ENCODE measurements around the gene PPM1G.
"Not testable (repeated sequence)": the region's sequence is repeated elsewhere in the genome, so short reads cannot be mapped to it uniquely, and the experiment has no call there.

PPM1G gene

DNA sequence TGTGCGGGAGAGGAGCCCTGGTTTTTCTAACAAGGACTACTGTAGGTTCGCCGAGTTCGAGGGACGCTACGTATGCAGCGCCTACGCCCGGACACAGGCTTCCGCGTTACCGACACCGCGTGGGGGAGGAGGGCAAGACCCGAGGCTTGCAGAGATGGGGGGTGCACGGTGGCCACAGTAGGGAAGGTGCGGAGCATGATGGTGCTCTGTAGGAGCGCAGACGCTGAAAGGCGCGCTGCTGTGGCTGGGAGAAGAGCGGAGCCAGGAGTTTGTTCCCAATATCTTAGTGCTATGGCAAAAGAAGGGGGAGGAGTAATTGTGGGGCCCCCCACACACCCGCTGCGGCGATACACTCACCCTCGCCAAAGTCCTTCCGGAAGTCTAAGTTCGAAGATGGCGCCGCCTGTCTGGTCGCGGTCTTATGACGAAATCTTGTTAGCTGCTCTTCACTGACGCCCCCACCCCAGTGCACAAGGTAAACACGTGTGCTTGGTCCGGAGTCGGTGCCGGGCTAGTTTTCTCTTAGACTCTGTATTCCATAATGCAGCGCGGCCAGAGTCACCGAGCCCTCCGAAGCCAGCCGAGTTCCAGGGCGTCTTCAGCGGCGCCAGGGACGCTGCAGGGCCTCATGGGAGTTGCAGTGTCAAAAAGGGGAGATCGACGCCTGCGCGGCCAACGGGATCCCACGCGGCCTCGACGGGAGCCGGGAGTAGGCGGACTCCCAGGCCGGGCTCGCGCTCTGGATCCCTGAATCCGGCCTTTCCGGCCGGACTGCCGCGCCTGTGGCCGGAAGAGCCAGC is 52.8 kb downstream of the PPM1G start, which contains the start of gene GTF3C2:
Gene GTF3C2 (minus strand): TSS at position 383 of the 800 bp plus-strand sequence. CDS start 13,210 bp downstream, outside the sequence.
- peak; percentile 85 for ATAC-seq (replicated peaks; ENCODE audit: extremely low read depth, poor library complexity, severe bottlenecking)
- peak within 1 kb of the TSS; percentile 96 for H3K4me3 Mint-ChIP-seq
- H3K27me3 Mint-ChIP-seq: no peaks in the 10 kb centered on the region
- peaks cover 52% of the 10 kb centered on the region for H3K4me1 Mint-ChIP-seq
- DNase-seq (ENCODE audit: low spot score in 2 of 2): peak; percentile 84 to 91
- H3K36me3 Mint-ChIP-seq (ENCODE audit: insufficient read depth): peaks cover 16% of the 10 kb centered on the region
- no peaks in the 10 kb centered on the region for H3K9me3 Mint-ChIP-seq
- H3K27ac Mint-ChIP-seq (ENCODE audit: low read depth): peak within 1 kb of the TSS; percentile 99

DNA sequence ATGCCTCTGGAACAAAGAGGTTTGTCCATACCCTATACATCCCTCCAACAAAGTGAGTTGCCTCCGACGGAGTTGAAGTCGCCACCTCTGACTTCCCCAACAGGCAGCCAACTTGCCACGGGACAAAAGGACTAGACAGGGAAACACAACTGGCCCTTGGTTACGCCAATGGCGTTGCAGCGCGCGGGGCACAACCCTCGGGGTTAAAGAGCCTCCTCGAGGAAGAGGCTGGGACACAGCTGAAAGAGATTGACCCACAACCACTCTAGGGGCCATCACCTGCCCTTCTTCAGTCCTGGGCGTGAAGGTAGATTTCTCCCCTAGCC is 53.4 kb downstream of the PPM1G start:
- Mint-ChIP-seq H3K4me1 (peaks cover 54% of the 10 kb centered on the region), H3K27ac (ENCODE audit: low read depth) (peak overlapping the region; percentile 99), H3K27me3 (no peaks in the 10 kb centered on the region), H3K9me3 (no peaks in the 10 kb centered on the region), H3K4me3 (peak overlapping the region; percentile 96), H3K36me3 (ENCODE audit: insufficient read depth) (peaks cover 16% of the 10 kb centered on the region)
- ATAC-seq (replicated peaks; ENCODE audit: extremely low read depth, poor library complexity, severe bottlenecking): peak; percentile 26
- no peak for DNase-seq (ENCODE audit: low spot score in 2 of 2)

DNA sequence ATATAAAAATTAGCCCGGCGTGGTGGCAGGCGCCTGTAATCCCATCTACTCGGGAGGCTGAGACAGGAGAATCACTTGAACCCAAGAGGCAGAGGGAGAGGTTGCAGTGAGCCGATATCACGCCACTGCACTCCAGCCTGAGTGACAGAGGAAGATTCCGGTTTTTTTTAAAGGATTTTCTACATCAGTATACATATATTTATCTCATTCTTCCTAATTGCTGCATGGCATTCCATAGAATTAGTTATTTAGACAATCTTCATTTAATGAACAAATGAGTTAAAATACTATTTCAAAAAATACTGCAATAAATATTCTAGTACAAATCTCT is 54.8 kb downstream of the PPM1G start:
- Mint-ChIP-seq H3K4me1 (peaks cover 60% of the 10 kb centered on the region), H3K4me3 (no peak overlapping the region), H3K9me3 (no peaks in the 10 kb centered on the region), H3K36me3 (ENCODE audit: insufficient read depth) (peaks cover 18% of the 10 kb centered on the region), H3K27ac (ENCODE audit: low read depth) (no peak overlapping the region), H3K27me3 (no peaks in the 10 kb centered on the region)
- no peak for ATAC-seq (replicated peaks; ENCODE audit: extremely low read depth, poor library complexity, severe bottlenecking)
- no peak for DNase-seq (ENCODE audit: low spot score in 2 of 2)

DNA sequence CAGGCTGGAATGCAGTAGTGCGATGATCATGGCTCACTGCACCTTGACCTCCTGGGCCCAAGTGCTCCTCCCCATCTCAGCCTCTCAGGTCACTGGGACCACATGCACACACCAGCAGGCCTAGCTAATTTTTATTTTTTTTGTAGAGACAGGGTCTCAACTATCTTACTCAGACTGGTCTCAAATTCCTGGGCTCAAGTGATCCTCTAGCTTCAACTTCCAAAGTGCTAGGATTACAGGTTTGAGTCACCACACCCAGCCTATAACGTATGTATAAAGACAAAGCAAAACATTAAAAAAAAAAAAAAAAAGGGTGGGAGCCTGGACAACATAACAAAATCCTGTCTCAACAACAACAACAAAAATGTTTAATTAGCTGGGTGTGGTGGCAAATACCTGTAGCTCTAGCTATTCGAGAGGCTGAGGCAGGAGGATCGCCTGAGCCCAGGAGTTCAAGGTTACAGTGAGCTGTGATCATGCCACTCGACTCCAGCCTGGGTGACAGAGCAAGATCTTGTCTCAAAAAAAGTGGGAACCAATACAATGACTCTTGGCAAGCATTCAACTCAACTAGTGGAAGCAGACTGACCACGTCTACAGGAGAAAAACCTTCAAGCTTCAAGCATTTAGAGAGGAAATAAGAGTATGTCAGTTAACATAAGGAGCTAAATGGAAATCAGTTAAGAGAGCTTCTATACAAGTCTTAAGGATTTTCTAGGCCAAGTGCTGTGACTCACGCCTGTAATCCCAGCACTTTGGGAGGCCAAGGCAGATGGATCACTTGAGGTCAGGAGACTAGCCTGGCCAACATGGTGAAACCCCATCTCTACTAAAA is 55.4 kb downstream of the PPM1G start:
- Mint-ChIP-seq H3K27me3 (no peaks in the 10 kb centered on the region), H3K9me3 (no peaks in the 10 kb centered on the region), H3K36me3 (ENCODE audit: insufficient read depth) (peaks cover 20% of the 10 kb centered on the region), H3K4me3 (no peak overlapping the region), H3K4me1 (peaks cover 60% of the 10 kb centered on the region), H3K27ac (ENCODE audit: low read depth) (peak overlapping the region; percentile 78)
- DNase-seq (ENCODE audit: low spot score in 2 of 2): no peak
- no peak for ATAC-seq (replicated peaks; ENCODE audit: extremely low read depth, poor library complexity, severe bottlenecking)

- not testable (repeated sequence) for H3K4me3 Mint-ChIP-seq; DNase-seq (ENCODE audit: low spot score in 2 of 2); H3K27me3 Mint-ChIP-seq; H3K9me3 Mint-ChIP-seq; ATAC-seq (replicated peaks; ENCODE audit: extremely low read depth, poor library complexity, severe bottlenecking)
- H3K4me1 Mint-ChIP-seq: peaks cover 55% of the 10 kb centered on the region
- peak overlapping the region; percentile 78 for H3K27ac Mint-ChIP-seq (ENCODE audit: low read depth)
- H3K36me3 Mint-ChIP-seq (ENCODE audit: insufficient read depth): peaks cover 18% of the 10 kb centered on the region
Observed at GRCh38 chr2:27353386-27353761, 56.0 kb downstream of the PPM1G start.

DNA sequence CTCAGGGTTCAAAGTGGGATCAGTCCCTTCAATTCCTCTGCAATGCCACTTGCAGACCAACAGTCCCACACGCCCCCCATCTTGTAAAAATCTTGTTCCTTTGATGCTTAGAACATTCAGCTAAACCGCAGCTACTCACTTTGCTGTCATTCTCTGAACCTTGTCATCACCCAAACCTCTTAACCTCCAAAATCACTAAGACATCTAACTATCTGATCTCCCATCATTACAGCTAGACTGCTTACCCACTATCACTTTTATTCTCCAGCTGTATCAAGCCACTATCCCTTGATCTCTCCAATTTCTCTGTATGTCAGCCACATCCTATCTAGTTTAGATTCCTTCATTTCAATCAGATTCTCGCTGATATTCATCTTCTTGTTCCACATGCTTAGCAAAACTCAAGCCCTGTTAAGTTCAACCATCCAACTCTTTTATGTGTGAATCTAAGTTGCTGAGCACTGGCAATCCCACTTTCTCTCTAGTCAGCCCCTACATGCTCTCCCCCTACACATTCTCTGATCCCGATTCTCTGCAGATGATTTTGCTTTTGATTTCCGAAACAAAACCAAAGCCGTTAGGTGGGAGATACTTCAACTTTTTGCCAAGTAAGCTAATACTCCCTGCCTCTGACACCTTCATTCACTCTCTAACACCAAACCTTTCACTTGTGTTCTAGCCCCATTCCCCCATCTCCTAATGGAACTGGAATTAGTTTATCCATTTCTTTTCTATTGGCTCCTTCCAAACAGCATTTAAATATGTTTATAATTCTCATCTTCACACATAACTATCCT is 57.4 kb downstream of the PPM1G start:
- H3K9me3 Mint-ChIP-seq: no peaks in the 10 kb centered on the region
- ATAC-seq (replicated peaks; ENCODE audit: extremely low read depth, poor library complexity, severe bottlenecking) (no peak), DNase-seq (ENCODE audit: low spot score in 2 of 2) (no peak)
- no peaks in the 10 kb centered on the region for H3K27me3 Mint-ChIP-seq
- peaks cover 50% of the 10 kb centered on the region for H3K4me1 Mint-ChIP-seq
- H3K36me3 Mint-ChIP-seq (ENCODE audit: insufficient read depth): peaks cover 20% of the 10 kb centered on the region
- no peak overlapping the region for H3K4me3 Mint-ChIP-seq
- peak overlapping the region; percentile 68 for H3K27ac Mint-ChIP-seq (ENCODE audit: low read depth)

GRCh38 chr2:27350106-27350693 is 59.2 kb downstream of the PPM1G start:
- DNase-seq (ENCODE audit: low spot score in 2 of 2) (no peak), ATAC-seq (replicated peaks; ENCODE audit: extremely low read depth, poor library complexity, severe bottlenecking) (no peak)
- no peak overlapping the region for H3K4me3 Mint-ChIP-seq
- H3K27ac Mint-ChIP-seq (ENCODE audit: low read depth): no peak overlapping the region
- H3K27me3 Mint-ChIP-seq: no peaks in the 10 kb centered on the region
- H3K9me3 Mint-ChIP-seq: no peaks in the 10 kb centered on the region
- H3K36me3 Mint-ChIP-seq (ENCODE audit: insufficient read depth): peaks cover 6% of the 10 kb centered on the region
- peaks cover 42% of the 10 kb centered on the region for H3K4me1 Mint-ChIP-seq

DNA sequence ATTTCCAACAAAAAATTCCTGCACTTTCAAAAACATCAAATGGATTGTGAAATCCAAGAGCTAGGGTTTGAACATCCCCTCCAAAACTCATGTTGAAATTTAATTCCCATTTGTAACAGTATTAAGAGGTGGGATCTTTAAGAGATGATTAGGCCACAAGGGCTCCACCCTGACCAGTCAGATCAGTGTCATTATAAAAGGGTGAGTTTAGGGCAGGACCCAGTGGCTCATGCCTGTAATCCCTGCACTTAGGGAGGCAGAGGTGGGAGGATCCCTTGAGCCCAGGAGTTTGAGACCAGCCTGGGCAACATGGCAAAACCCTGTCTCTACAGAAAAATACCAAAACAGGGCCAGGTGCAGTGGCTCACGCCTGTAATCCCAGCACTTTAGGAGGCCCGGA is 61.8 kb downstream of the PPM1G start:
- H3K9me3 Mint-ChIP-seq: no peaks in the 10 kb centered on the region
- H3K4me1 Mint-ChIP-seq: peaks cover 34% of the 10 kb centered on the region
- no peak overlapping the region for H3K4me3 Mint-ChIP-seq
- DNase-seq (ENCODE audit: low spot score in 2 of 2) (no peak), ATAC-seq (replicated peaks; ENCODE audit: extremely low read depth, poor library complexity, severe bottlenecking) (no peak)
- H3K27me3 Mint-ChIP-seq: no peaks in the 10 kb centered on the region
- peak overlapping the region; percentile 29 for H3K27ac Mint-ChIP-seq (ENCODE audit: low read depth)
- peaks cover 10% of the 10 kb centered on the region for H3K36me3 Mint-ChIP-seq (ENCODE audit: insufficient read depth)

DNA sequence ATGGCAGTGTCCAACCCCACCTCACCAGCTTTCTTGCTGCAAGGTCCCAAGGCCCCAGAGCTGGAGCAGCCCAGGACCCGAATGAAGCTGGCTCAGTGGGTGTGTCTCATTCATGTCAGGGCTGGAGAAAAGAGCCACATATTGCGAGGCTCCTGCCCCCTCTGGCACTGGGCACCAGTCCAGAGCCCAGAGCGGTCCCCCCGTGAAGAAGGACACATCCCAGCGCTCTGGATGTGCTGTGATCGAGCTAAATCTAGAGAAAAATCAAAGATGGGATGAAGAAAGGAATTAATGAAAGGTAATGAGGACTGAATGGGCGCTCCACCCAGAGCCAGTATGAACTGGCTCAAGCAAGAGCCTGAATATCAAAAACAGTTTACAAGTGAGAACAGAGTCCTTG is 73.2 kb downstream of the PPM1G start:
- H3K9me3 Mint-ChIP-seq: no peaks in the 10 kb centered on the region
- H3K36me3 Mint-ChIP-seq (ENCODE audit: insufficient read depth): peaks cover 48% of the 10 kb centered on the region
- no peaks in the 10 kb centered on the region for H3K27me3 Mint-ChIP-seq
- no peak overlapping the region for H3K4me3 Mint-ChIP-seq
- no peak for ATAC-seq (replicated peaks; ENCODE audit: extremely low read depth, poor library complexity, severe bottlenecking)
- H3K4me1 Mint-ChIP-seq: no peaks in the 10 kb centered on the region
- DNase-seq (ENCODE audit: low spot score in 2 of 2): no peak
- H3K27ac Mint-ChIP-seq (ENCODE audit: low read depth): peak overlapping the region; percentile 68

GRCh38 chr2:27335311-27335710 is 74.1 kb downstream of the PPM1G start:
- H3K27ac Mint-ChIP-seq (ENCODE audit: low read depth): peak overlapping the region; percentile 68
- ATAC-seq (replicated peaks; ENCODE audit: extremely low read depth, poor library complexity, severe bottlenecking): no peak
- peaks cover 42% of the 10 kb centered on the region for H3K36me3 Mint-ChIP-seq (ENCODE audit: insufficient read depth)

More at GRCh38 chr2:27335311-27335710, 74.1 kb downstream of the PPM1G start:
- Mint-ChIP-seq H3K9me3 (no peaks in the 10 kb centered on the region), H3K4me1 (no peaks in the 10 kb centered on the region), H3K27me3 (no peaks in the 10 kb centered on the region), H3K4me3 (no peak overlapping the region)
- DNase-seq (ENCODE audit: low spot score in 2 of 2): no peak

All from central memory CD8-positive, alpha-beta T cell (primary cell).